Mesenchymal stem cell (in vitro differentiated cells and primary cell): ENCODE results near the gene DNER.

Experiments used
- DNase-seq: peaks from one replicate; pipeline ENCODE4 v3.0.0-alpha.2; 2013
- H2AFZ ChIP-seq: one replicate; pipeline ENCODE4 v1.6.1; 2013; ENCODE audit warnings: low read depth, mild to moderate bottlenecking, control low read depth, inconsistent platforms, low read length, moderate library complexity
- H2AK5ac ChIP-seq: 2 replicates; pipeline ENCODE4 v1.6.1; 2013; ENCODE audit warnings: low read length, moderate library complexity, mild to moderate bottlenecking, inconsistent platforms; ENCODE audit not compliant: severe bottlenecking
- H2BK120ac ChIP-seq: one replicate; pipeline ENCODE4 v1.6.1; 2013; ENCODE audit warnings: low read depth, mild to moderate bottlenecking, inconsistent platforms, low read length, moderate library complexity
- H2BK12ac ChIP-seq, 2 experiments: one replicate each; pipeline ENCODE4 v1.6.1; 2013; ENCODE audit warnings: inconsistent platforms in 2 of 2, low read length in 2 of 2, mild to moderate bottlenecking in 2 of 2, moderate library complexity in 2 of 2, control low read depth in 1 of 2
- H2BK15ac ChIP-seq: one replicate; pipeline ENCODE4 v1.6.1; 2013; ENCODE audit warnings: mild to moderate bottlenecking, low read depth, inconsistent platforms; ENCODE audit not compliant: poor library complexity, severe bottlenecking
- H2BK5ac ChIP-seq: 2 replicates; pipeline ENCODE4 v1.6.1; 2013; ENCODE audit warnings: low read depth, mild to moderate bottlenecking, low read length, control low read depth, inconsistent platforms; ENCODE audit not compliant: poor library complexity, severe bottlenecking
- H3K14ac ChIP-seq, 2 experiments: one replicate each; pipeline ENCODE4 v1.6.1; 2013; ENCODE audit warnings: inconsistent platforms in 2 of 2, low read length in 2 of 2, control low read depth in 1 of 2, mild to moderate bottlenecking in 1 of 2, moderate library complexity in 1 of 2
- H3K18ac ChIP-seq, 2 experiments: one replicate each; pipeline ENCODE4 v1.6.1; 2013; ENCODE audit warnings: inconsistent platforms in 2 of 2, low read length in 2 of 2, control low read depth in 1 of 2, low read depth in 1 of 2, mild to moderate bottlenecking in 1 of 2
- H3K23ac ChIP-seq, 2 experiments: one replicate each; pipeline ENCODE4 v1.6.1; 2013; ENCODE audit warnings: inconsistent platforms in 2 of 2, low read length in 2 of 2, mild to moderate bottlenecking in 2 of 2, moderate library complexity in 2 of 2, control low read depth in 1 of 2
- H3K27ac ChIP-seq: 2 replicates; pipeline ENCODE4 v1.5.1; 2013; ENCODE audit warnings: mild to moderate bottlenecking, moderate library complexity, low read length, control low read depth, inconsistent platforms; ENCODE audit not compliant: poor library complexity, severe bottlenecking
- H3K27me3 ChIP-seq, 2 experiments: 2 replicates each; pipeline versions ENCODE4 v1.6.1 to v1.7.0; 2013; ENCODE audit warnings: low read length in 2 of 2, mild to moderate bottlenecking in 2 of 2, moderate library complexity in 2 of 2, control low read depth in 1 of 2, inconsistent platforms in 1 of 2; ENCODE audit not compliant: control insufficient read depth in 1 of 2, insufficient read depth in 1 of 2
- H3K36me3 ChIP-seq, 2 experiments: 2 replicates each; pipeline versions ENCODE4 v1.6.1 to v1.7.0; 2013; ENCODE audit warnings: low read length in 2 of 2, control low read depth in 1 of 2, inconsistent platforms in 1 of 2, low read depth in 1 of 2, mild to moderate bottlenecking in 1 of 2; ENCODE audit not compliant: insufficient read depth in 2 of 2, control insufficient read depth in 1 of 2
- H3K4ac ChIP-seq, 2 experiments: one replicate each; pipeline ENCODE4 v1.6.1; 2013; ENCODE audit warnings: inconsistent platforms in 2 of 2, low read length in 2 of 2, mild to moderate bottlenecking in 2 of 2, moderate library complexity in 2 of 2, control low read depth in 1 of 2, low read depth in 1 of 2
- H3K4me1 ChIP-seq: 2 replicates; pipeline ENCODE4 v1.6.1; 2013; ENCODE audit warnings: low read depth, low read length, control low read depth; ENCODE audit not compliant: control insufficient read depth, insufficient read depth
- H3K4me2 ChIP-seq: 2 replicates; pipeline ENCODE4 v1.6.1; 2013; ENCODE audit warnings: low read length, mild to moderate bottlenecking, inconsistent platforms; ENCODE audit not compliant: poor library complexity, severe bottlenecking
- H3K4me3 ChIP-seq, 2 experiments: 2 replicates each; pipeline versions ENCODE4 v1.5.1 to v1.7.0; 2013; ENCODE audit warnings: low read length in 2 of 2, mild to moderate bottlenecking in 2 of 2, control low read depth in 1 of 2, low read depth in 1 of 2; ENCODE audit not compliant: insufficient read depth in 1 of 2
- H3K79me1 ChIP-seq: replicated peaks from 2 replicates; pipeline ENCODE4 v1.6.1; 2013; ENCODE audit warnings: mild to moderate bottlenecking, control low read depth, low read length, inconsistent platforms; ENCODE audit not compliant: poor library complexity, severe bottlenecking
- H3K9ac ChIP-seq: 2 replicates; pipeline ENCODE4 v1.7.0; 2013; ENCODE audit warnings: mild to moderate bottlenecking, low read length, moderate library complexity
- H3K9me3 ChIP-seq: 2 replicates; pipeline ENCODE4 v1.7.0; 2013; ENCODE audit warnings: mild to moderate bottlenecking, low read length; ENCODE audit not compliant: control insufficient read depth
- H4K8ac ChIP-seq: one replicate; pipeline ENCODE4 v1.6.1; 2013; ENCODE audit warnings: inconsistent platforms, mild to moderate bottlenecking, low read length, moderate library complexity
- H4K91ac ChIP-seq: one replicate; pipeline ENCODE4 v1.6.1; 2013; ENCODE audit warnings: mild to moderate bottlenecking, low read length, inconsistent platforms
- WGBS: methylation state at CpG from one replicate; pipeline ENCODE4 v1.1.7; 2013; ENCODE audit warnings: mixed read lengths; 5-methylcytosine and 5-hydroxymethylcytosine counted together

The DNER gene

DNA sequence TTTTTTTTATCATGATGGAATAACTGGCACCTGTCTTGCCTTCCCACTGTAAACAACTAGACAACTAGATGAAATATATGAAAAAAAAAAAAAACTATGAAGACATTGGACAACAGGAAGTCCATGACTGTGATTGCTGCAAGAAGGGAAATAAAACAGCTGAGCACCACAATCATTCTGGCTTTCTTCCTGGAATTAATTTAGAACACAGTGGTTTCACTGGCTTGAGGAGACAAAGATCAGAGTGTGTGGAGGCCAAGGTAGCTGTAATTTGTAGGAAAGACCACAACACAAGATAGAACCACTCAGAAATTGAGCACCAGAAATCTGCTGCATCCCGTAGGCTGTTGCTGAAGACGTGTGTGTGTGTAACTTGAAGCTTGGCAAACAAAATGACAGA is 322.2 kb downstream of the DNER start:
- no peaks in the 10 kb centered on the region for H3K27me3 ChIP-seq
- no peak overlapping the region for H2BK12ac ChIP-seq
- H3K14ac ChIP-seq, result no peak overlapping the region
- WGBS, result 100% methylated on average over 2 of the region's 2 CpGs
- H2BK15ac ChIP-seq, result no peak overlapping the region
- peaks cover 7% of the 10 kb centered on the region for H3K9me3 ChIP-seq
- no peak overlapping the region for H3K4me3 ChIP-seq
- no peak overlapping the region for H3K27ac ChIP-seq
- no peak overlapping the region for H3K9ac ChIP-seq
- no peak overlapping the region for H3K18ac ChIP-seq
- no peaks in the 10 kb centered on the region for H3K4me1 ChIP-seq
- H3K36me3 ChIP-seq, result no peaks in the 10 kb centered on the region
- no peak overlapping the region for H3K4me2 ChIP-seq
- H2AFZ ChIP-seq, result no peak overlapping the region
- H2BK5ac ChIP-seq, result no peak overlapping the region
- H4K91ac ChIP-seq, result no peak overlapping the region
- H2BK120ac ChIP-seq, result no peak overlapping the region
- no peak for DNase-seq
- no peak overlapping the region for H3K23ac ChIP-seq
- H4K8ac ChIP-seq, result no peak overlapping the region
- H3K79me1 ChIP-seq, result no peaks in the 10 kb centered on the region
- no peak overlapping the region for H2AK5ac ChIP-seq
- no peak overlapping the region for H3K4ac ChIP-seq

GRCh38 chr2:229388731-229389130 is 325.6 kb downstream of the DNER start:
- no peak overlapping the region for H3K27ac ChIP-seq
- no peak overlapping the region for H3K4ac ChIP-seq
- H3K14ac ChIP-seq, result no peak overlapping the region
- no peak overlapping the region for H3K23ac ChIP-seq
- H3K36me3 ChIP-seq, result no peaks in the 10 kb centered on the region
- no peak overlapping the region for H3K18ac ChIP-seq
- no peaks in the 10 kb centered on the region for H3K27me3 ChIP-seq
- DNase-seq, result no peak
- no peak overlapping the region for H3K9ac ChIP-seq
- H2BK15ac ChIP-seq, result no peak overlapping the region
- H2AK5ac ChIP-seq, result no peak overlapping the region
- H2AFZ ChIP-seq, result no peak overlapping the region
- H3K4me3 ChIP-seq, result no peak overlapping the region
- no peak overlapping the region for H3K4me2 ChIP-seq
- no peak overlapping the region for H2BK120ac ChIP-seq
- WGBS, result 86% methylated on average over 4 of the region's 4 CpGs
- H3K79me1 ChIP-seq, result no peaks in the 10 kb centered on the region
- H3K4me1 ChIP-seq, result no peaks in the 10 kb centered on the region
- no peak overlapping the region for H4K8ac ChIP-seq
- no peak overlapping the region for H2BK5ac ChIP-seq
- H2BK12ac ChIP-seq, result no peak overlapping the region
- H4K91ac ChIP-seq, result no peak overlapping the region
- peaks cover 2% of the 10 kb centered on the region for H3K9me3 ChIP-seq

GRCh38 chr2:229387866-229388265 is 326.5 kb downstream of the DNER start:
- Histone ChIP-seq H4K91ac (no peak overlapping the region), H2BK120ac (no peak overlapping the region), H3K36me3 (no peaks in the 10 kb centered on the region), H3K9ac (peak overlapping the region; percentile 44), H4K8ac (no peak overlapping the region), H3K4ac (no peak overlapping the region), H2BK12ac (no peak overlapping the region), H3K27me3 (no peaks in the 10 kb centered on the region), H2AK5ac (no peak overlapping the region), H2BK15ac (no peak overlapping the region), H3K18ac (no peak overlapping the region), H2BK5ac (no peak overlapping the region), H3K4me2 (no peak overlapping the region), H3K79me1 (no peaks in the 10 kb centered on the region), H3K9me3 (peaks cover 3% of the 10 kb centered on the region), H2AFZ (no peak overlapping the region), H3K14ac (no peak overlapping the region), H3K4me1 (no peaks in the 10 kb centered on the region), H3K23ac (peak overlapping the region in 1 of 2 experiments; percentile 59), H3K27ac (no peak overlapping the region), H3K4me3 (peak overlapping the region in 1 of 2 experiments; percentile 39)
- DNase-seq, result no peak
- WGBS, result 90% methylated on average over 5 of the region's 5 CpGs

DNA sequence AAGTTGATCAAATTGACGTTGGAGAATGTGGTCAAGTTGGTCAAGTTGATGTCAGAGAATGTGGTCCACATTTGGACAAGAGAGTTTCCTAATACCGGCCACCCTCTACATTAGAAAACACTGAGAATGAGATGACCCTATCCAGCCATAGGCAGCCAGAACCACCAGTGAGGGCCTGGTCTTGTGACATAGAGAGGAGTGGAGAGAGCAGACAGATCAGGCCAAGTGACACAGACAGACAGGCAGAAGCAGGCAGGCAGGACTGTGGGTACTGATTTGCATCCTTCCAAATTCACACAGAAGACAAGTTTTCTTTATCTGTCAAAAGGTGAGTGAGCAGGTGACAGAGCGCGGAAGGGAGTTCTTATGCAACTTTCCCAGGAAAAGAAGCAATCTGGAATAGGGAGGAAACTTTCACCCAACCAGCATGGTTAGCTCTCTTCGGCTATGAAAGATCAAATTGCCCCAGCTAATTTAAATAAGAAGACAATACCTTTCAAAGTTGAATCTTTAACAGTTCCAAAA is 334.2 kb downstream of the DNER start:
- no peak overlapping the region for H4K8ac ChIP-seq
- no peak overlapping the region for H3K4me3 ChIP-seq
- 88% methylated on average over 5 of the region's 5 CpGs for whole genome bisulfite sequencing
- no peak overlapping the region for H3K9ac ChIP-seq
- no peak overlapping the region for H3K18ac ChIP-seq
- no peaks in the 10 kb centered on the region for H3K27me3 ChIP-seq
- H2BK5ac ChIP-seq, result no peak overlapping the region
- H3K9me3 ChIP-seq, result peaks cover 3% of the 10 kb centered on the region
- no peak overlapping the region for H3K4me2 ChIP-seq
- no peak for DNase-seq
- H3K4ac ChIP-seq, result no peak overlapping the region
- H2BK120ac ChIP-seq, result no peak overlapping the region
- H3K27ac ChIP-seq, result no peak overlapping the region
- H3K14ac ChIP-seq, result no peak overlapping the region
- no peaks in the 10 kb centered on the region for H3K4me1 ChIP-seq
- H3K23ac ChIP-seq, result no peak overlapping the region
- no peak overlapping the region for H2AFZ ChIP-seq
- no peak overlapping the region for H2BK12ac ChIP-seq
- H4K91ac ChIP-seq, result no peak overlapping the region
- H3K79me1 ChIP-seq, result no peaks in the 10 kb centered on the region
- H3K36me3 ChIP-seq, result no peaks in the 10 kb centered on the region
- H2BK15ac ChIP-seq, result no peak overlapping the region
- H2AK5ac ChIP-seq, result no peak overlapping the region
